G401 (cell line): ENCODE measurements around the gene SRP72. TPM values are rescaled to one million over a fixed set of nuclear protein-coding genes. Genes with fewer than 3 reads are reported as not detected.
A peak's percentile ranks its signal among the peaks of the same experiment; 100 is the strongest.
"Not testable (repeated sequence)": the region's sequence is repeated elsewhere in the genome, so short reads cannot be mapped to it uniquely, and the experiment has no call there.

Experiments used
- DNase-seq: peaks from one replicate; pipeline ENCODE4 v3.0.0-alpha.2; 2015; ENCODE audit warnings: low spot score
- in situ Hi-C: cut with HindIII; loops from 2 replicates; pipeline ENCODE4 v1.10.0; 2016; ENCODE audit warnings: low sequenced_read_pairs, mixed read lengths
- total RNA-seq: library from RNA; depleted of rRNA; stranded (reverse); fragments of >200 nt; shearing (Covaris generic); gene quantifications from 2 replicates; pipeline ENCODE4 v1.2.3, GENCODE V29; 2014

Gene SRP72
- total RNA-seq, 1 experiment from 2014 or later, result 51.6 TPM

GRCh38 chr4:56462157-56462556 is 5.3 kb upstream of the SRP72 start:
- in situ Hi-C loops, result no loop called here
- no peak for DNase-seq

GRCh38 chr4:56463711-56464110 is 3.7 kb upstream of the SRP72 start:
- DNase-seq, result no peak
- in situ Hi-C loops, result no loop called here

GRCh38 chr4:56464581-56464980 is 2.8 kb upstream of the SRP72 start:
- in situ Hi-C loops, result no loop called here
- no peak for DNase-seq

GRCh38 chr4:56465599-56466295 is 1.7 kb upstream of the SRP72 start:
- in situ Hi-C loops, result no loop called here
- no peak for DNase-seq

GRCh38 chr4:56466296-56466761 is 1.1 kb upstream of the SRP72 start:
- in situ Hi-C loops, result not testable (repeated sequence)
- peak; percentile 2 for DNase-seq

- DNase-seq, result no peak
- in situ Hi-C loops, result no loop called here
These were observed 520 bp upstream of the SRP72 start for GRCh38 chr4:56466910-56467283.

- in situ Hi-C loops, result no loop called here
- peak; percentile 74 for DNase-seq
These were observed 643 bp downstream of the SRP72 start for GRCh38 chr4:56468097-56468422.

GRCh38 chr4:56469489-56470210 is 2.2 kb downstream of the SRP72 start:
- DNase-seq, result no peak
- in situ Hi-C loops, result no loop called here

- in situ Hi-C loops, result no loop called here
These were observed 8.5 kb downstream of the SRP72 start for GRCh38 chr4:56475917-56476316.

GRCh38 chr4:56477192-56477702 is 9.8 kb downstream of the SRP72 start:
- no peak for DNase-seq
- in situ Hi-C loops, result no loop called here

More at GRCh38 chr4:56475917-56476316, 8.5 kb downstream of the SRP72 start:
- DNase-seq, result no peak

- in situ Hi-C loops, result no loop called here
- no peak for DNase-seq
These were observed 13.3 kb downstream of the SRP72 start for GRCh38 chr4:56480691-56481090.

- DNase-seq, result no peak
- in situ Hi-C loops, result no loop called here
These were observed 28.8 kb downstream of the SRP72 start for GRCh38 chr4:56496241-56496640.

- DNase-seq, result peak; percentile 45
- in situ Hi-C loops, result no loop called here
These were observed 38.1 kb downstream of the SRP72 start, which contains the start of gene ARL9 for GRCh38 chr4:56505269-56506130. Gene ARL9 (plus strand): TSS chr4:56505791. CDS start chr4:56505863, 72 bp downstream.

GRCh38 chr4:56511098-56511497 is 43.7 kb downstream of the SRP72 start:
- in situ Hi-C loops, result no loop called here
- no peak for DNase-seq

- in situ Hi-C loops, result no loop called here
- no peak for DNase-seq
These were observed 44.7 kb downstream of the SRP72 start for GRCh38 chr4:56512166-56512565.

GRCh38 chr4:56513517-56513916 is 46.1 kb downstream of the SRP72 start:
- no peak for DNase-seq
- in situ Hi-C loops, result no loop called here

GRCh38 chr4:56530269-56531148 is 63.1 kb downstream of the SRP72 start:
- peak; percentile 84 for DNase-seq
- in situ Hi-C loops, result no loop called here

- peak; percentile 6 for DNase-seq
- in situ Hi-C loops, result no loop called here
These were observed 63.8 kb downstream of the SRP72 start for GRCh38 chr4:56531149-56531770.
